Left renal pelvis (tissue), 4 donors: ENCODE data around the gene AEN. TPM values are rescaled to one million over a fixed set of nuclear protein-coding genes. Genes with fewer than 3 reads are reported as not detected.
A peak's percentile ranks its signal among the peaks of the same experiment; 100 is the strongest.

Source experiments
- DNase-seq, 4 donors: peaks; one replicate each; pipeline ENCODE4 v3.0.0-alpha.2; 2013; ENCODE audit warnings: low read depth in 4 of 4, low spot score in 3 of 4
- polyA plus RNA-seq, 4 donors: library from polyadenylated mRNA; unstranded; fragments of 120-200 nt; gene quantifications; one replicate each; pipeline ENCODE4 v1.2.1, GENCODE V29; 2013; ENCODE audit not compliant: insufficient read length in 4 of 4

AEN gene
- 1 to 10 TPM; 4.2 to 6.5 (median 6.2) TPM for polyA plus RNA-seq

GRCh38 chr15:88620995-88621772 is at the start of gene AEN:
Gene AEN (plus strand): TSS chr15:88621340. CDS start chr15:88626210, 4,870 bp downstream.
- DNase-seq = peak; percentile 83 to 90 (median 86)

- DNase-seq = no peak
Observed at GRCh38 chr15:88571852-88572259, 49.3 kb upstream of the AEN start.

- DNase-seq = no peak
Observed at GRCh38 chr15:88574077-88574476, 47.1 kb upstream of the AEN start.

- no peak for DNase-seq
Observed at GRCh38 chr15:88574655-88575054, 46.5 kb upstream of the AEN start.

GRCh38 chr15:88579322-88579721 is 41.8 kb upstream of the AEN start:
- DNase-seq = no peak

GRCh38 chr15:88580532-88580931 is 40.6 kb upstream of the AEN start:
- DNase-seq = no peak

- no peak for DNase-seq
Observed at GRCh38 chr15:88586401-88587162, 34.6 kb upstream of the AEN start.

GRCh38 chr15:88590759-88591158 is 30.4 kb upstream of the AEN start:
- DNase-seq = no peak

GRCh38 chr15:88591384-88591783 is 29.8 kb upstream of the AEN start:
- no peak for DNase-seq

- DNase-seq = no peak
Observed at GRCh38 chr15:88603885-88604284, 17.3 kb upstream of the AEN start.

- DNase-seq = no peak
Observed at GRCh38 chr15:88604381-88605188, 16.6 kb upstream of the AEN start.

GRCh38 chr15:88605189-88606069 is 15.7 kb upstream of the AEN start:
- DNase-seq = no peak

- DNase-seq = no peak
Observed at GRCh38 chr15:88606070-88606794, 14.9 kb upstream of the AEN start.

GRCh38 chr15:88607951-88608350 is 13.2 kb upstream of the AEN start:
- DNase-seq = no peak

GRCh38 chr15:88608607-88609181 is 12.4 kb upstream of the AEN start:
- DNase-seq = no peak

- no peak for DNase-seq
Observed at GRCh38 chr15:88609344-88610090, 11.6 kb upstream of the AEN start.

GRCh38 chr15:88610701-88611231 is 10.4 kb upstream of the AEN start:
- no peak for DNase-seq

- no peak for DNase-seq
Observed at GRCh38 chr15:88612186-88612796, 8.8 kb upstream of the AEN start.
